Gastrocnemius medialis (tissue), 4 donors: ENCODE measurements around the gene PTPRM.

Source experiments
- POLR2A ChIP-seq, 2 donors: fragments of 450-650 bp; IDR thresholded peaks; one replicate each; pipeline ENCODE4 v1.6.1; 2017; ENCODE audit warnings: antibody characterized with exemption in 2 of 2, mild to moderate bottlenecking in 2 of 2, moderate library complexity in 2 of 2
- TF ChIP-seq, protein P1 (sequence below), 5 experiments: fragments of 450-650 bp in 3 of 5; fragments of 200-600 bp in 2 of 5; sonication (generic) in 2 of 5; IDR thresholded peaks in 4 of 5; conservative IDR thresholded peaks in 1 of 5; 1 replicate in 4 of 5; 2 replicates in 1 of 5; pipeline ENCODE4 v1.5.1; 2016 to 2019; ENCODE audit warnings: antibody characterized with exemption in 5 of 5, mild to moderate bottlenecking in 3 of 5, moderate library complexity in 3 of 5

DNA sequence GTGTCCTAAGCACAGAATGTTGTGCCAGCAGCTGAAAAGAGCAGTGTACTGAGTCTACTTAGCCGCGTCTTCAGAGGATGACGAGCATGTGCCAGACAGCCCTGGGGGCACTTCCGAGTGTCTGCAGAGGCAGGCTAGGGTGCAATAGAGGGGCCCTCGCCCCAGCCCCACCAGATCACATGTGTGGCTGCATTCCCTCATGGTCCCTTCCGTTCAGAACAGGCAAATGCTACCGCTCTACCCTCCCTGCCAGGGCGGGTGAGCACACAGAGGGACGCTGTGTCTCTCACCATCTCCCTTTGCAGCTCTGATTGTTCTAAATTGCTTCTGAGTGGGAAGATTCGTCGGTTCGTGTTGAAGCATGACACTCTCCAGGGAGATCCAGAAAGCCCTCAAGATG, 829.9 kb downstream of the PTPRM start:
- no peak for TF ChIP-seq POLR2A (IDR thresholded peaks at IDR 0.05)
- TF ChIP-seq, protein P1, sequence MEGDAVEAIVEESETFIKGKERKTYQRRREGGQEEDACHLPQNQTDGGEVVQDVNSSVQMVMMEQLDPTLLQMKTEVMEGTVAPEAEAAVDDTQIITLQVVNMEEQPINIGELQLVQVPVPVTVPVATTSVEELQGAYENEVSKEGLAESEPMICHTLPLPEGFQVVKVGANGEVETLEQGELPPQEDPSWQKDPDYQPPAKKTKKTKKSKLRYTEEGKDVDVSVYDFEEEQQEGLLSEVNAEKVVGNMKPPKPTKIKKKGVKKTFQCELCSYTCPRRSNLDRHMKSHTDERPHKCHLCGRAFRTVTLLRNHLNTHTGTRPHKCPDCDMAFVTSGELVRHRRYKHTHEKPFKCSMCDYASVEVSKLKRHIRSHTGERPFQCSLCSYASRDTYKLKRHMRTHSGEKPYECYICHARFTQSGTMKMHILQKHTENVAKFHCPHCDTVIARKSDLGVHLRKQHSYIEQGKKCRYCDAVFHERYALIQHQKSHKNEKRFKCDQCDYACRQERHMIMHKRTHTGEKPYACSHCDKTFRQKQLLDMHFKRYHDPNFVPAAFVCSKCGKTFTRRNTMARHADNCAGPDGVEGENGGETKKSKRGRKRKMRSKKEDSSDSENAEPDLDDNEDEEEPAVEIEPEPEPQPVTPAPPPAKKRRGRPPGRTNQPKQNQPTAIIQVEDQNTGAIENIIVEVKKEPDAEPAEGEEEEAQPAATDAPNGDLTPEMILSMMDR (IDR thresholded peaks at IDR 0.05 in 4 of 5, conservative IDR thresholded peaks at IDR 0.05 in 1 of 5), result no peak
